Urinary bladder (tissue), 4 donors: ENCODE measurements around the gene TRPM2. TPM values are rescaled to one million over a fixed set of nuclear protein-coding genes. Genes with fewer than 3 reads are reported as not detected.
"Not testable (repeated sequence)": the region's sequence is repeated elsewhere in the genome, so short reads cannot be mapped to it uniquely, and the experiment has no call there.

Experiments used
- DNase-seq: peaks from one replicate; pipeline ENCODE4 v3.0.0-alpha.2; 2015; ENCODE audit errors: extremely low spot score
- H3K27ac ChIP-seq: one replicate; pipeline ENCODE4 v1.5.1; 2013; ENCODE audit warnings: low read depth, mild to moderate bottlenecking, moderate library complexity
- H3K36me3 ChIP-seq: one replicate; pipeline ENCODE4 v1.6.1; 2013; ENCODE audit warnings: mild to moderate bottlenecking, moderate library complexity; ENCODE audit not compliant: insufficient read depth
- H3K4me1 ChIP-seq: one replicate; pipeline ENCODE4 v1.6.1; 2013; ENCODE audit warnings: mild to moderate bottlenecking, moderate library complexity; ENCODE audit not compliant: insufficient read depth
- H3K4me3 ChIP-seq: one replicate; pipeline ENCODE4 v1.5.1; 2013; ENCODE audit warnings: low read depth, low read length
- WGBS: extraction: QIAGEN DNeasy Blood & Tissue Kit; methylation state at CpG from one replicate; pipeline ENCODE4 v1.1.7; 2013; 5-methylcytosine and 5-hydroxymethylcytosine counted together
- polyA plus RNA-seq: library from polyadenylated mRNA; stranded (reverse); fragments of 200-250 nt; gene quantifications from one replicate; pipeline ENCODE4 v1.2.3, GENCODE V29; 2013
- total RNA-seq: library from RNA; depleted of rRNA; stranded (reverse); fragments of >200 nt; gene quantifications from one replicate; pipeline ENCODE4 v1.2.3, GENCODE V29; 2014
- donor health status: healthy with polysubstance abuse.
- donor health status: healthy.

TRPM2 gene
- total and polyA plus RNA-seq, 2 donors: 1.2 to 3.3 TPM

- WGBS: 88% methylated on average over 1 of the region's 1 CpG
- no peak for DNase-seq
- no peaks in the 10 kb centered on the region for H3K36me3 ChIP-seq
- no peak overlapping the region for H3K4me3 ChIP-seq
- no peaks in the 10 kb centered on the region for H3K4me1 ChIP-seq
- no peak overlapping the region for H3K27ac ChIP-seq
Observed at GRCh38 chr21:44389335-44389734, 35.9 kb downstream of the TRPM2 start.

- no peaks in the 10 kb centered on the region for H3K36me3 ChIP-seq
- no peak for DNase-seq
- WGBS: 90% methylated on average over 8 of the region's 8 CpGs
- no peak overlapping the region for H3K27ac ChIP-seq
- no peak overlapping the region for H3K4me3 ChIP-seq
- no peaks in the 10 kb centered on the region for H3K4me1 ChIP-seq
Observed at GRCh38 chr21:44390886-44391285, 37.5 kb downstream of the TRPM2 start.

GRCh38 chr21:44391345-44392091 lies 38.1 kb downstream of the TRPM2 start:
- Histone ChIP-seq H3K4me1 (no peaks in the 10 kb centered on the region), H3K36me3 (no peaks in the 10 kb centered on the region), H3K4me3 (no peak overlapping the region), H3K27ac (no peak overlapping the region)
- DNase-seq: no peak
- 52% methylated on average over 34 of the region's 34 CpGs for WGBS

GRCh38 chr21:44392185-44392584 lies 38.8 kb downstream of the TRPM2 start:
- H3K4me3 ChIP-seq: no peak overlapping the region
- no peaks in the 10 kb centered on the region for H3K4me1 ChIP-seq
- no peak overlapping the region for H3K27ac ChIP-seq
- DNase-seq: no peak
- 90% methylated on average over 6 of the region's 6 CpGs for WGBS
- no peaks in the 10 kb centered on the region for H3K36me3 ChIP-seq

- DNase-seq: no peak
- 80% methylated on average over 2 of the region's 2 CpGs for WGBS
- Histone ChIP-seq H3K27ac (no peak overlapping the region), H3K36me3 (no peaks in the 10 kb centered on the region), H3K4me1 (no peaks in the 10 kb centered on the region), H3K4me3 (no peak overlapping the region)
Observed at GRCh38 chr21:44392916-44393315, 39.5 kb downstream of the TRPM2 start.

- DNase-seq: no peak
- WGBS: 68% methylated on average over 5 of the region's 5 CpGs
- Histone ChIP-seq H3K4me3 (no peak overlapping the region), H3K27ac (no peak overlapping the region), H3K4me1 (no peaks in the 10 kb centered on the region), H3K36me3 (no peaks in the 10 kb centered on the region)
Observed at GRCh38 chr21:44394733-44395132, 41.3 kb downstream of the TRPM2 start.

GRCh38 chr21:44395260-44395659 lies 41.8 kb downstream of the TRPM2 start:
- Histone ChIP-seq H3K36me3 (no peaks in the 10 kb centered on the region), H3K27ac (no peak overlapping the region), H3K4me3 (no peak overlapping the region), H3K4me1 (no peaks in the 10 kb centered on the region)
- 69% methylated on average over 11 of the region's 11 CpGs for WGBS
- DNase-seq: no peak

- not testable (repeated sequence) for H3K36me3 ChIP-seq, H3K27ac ChIP-seq, H3K4me3 ChIP-seq, H3K4me1 ChIP-seq, DNase-seq
- 92% methylated on average over 6 of the region's 6 CpGs for WGBS
Observed at GRCh38 chr21:44396803-44397202, 43.4 kb downstream of the TRPM2 start.

GRCh38 chr21:44397431-44398031 lies 44.1 kb downstream of the TRPM2 start:
- 84% methylated on average over 22 of the region's 22 CpGs for WGBS
- no peak for DNase-seq
- Histone ChIP-seq H3K36me3 (no peaks in the 10 kb centered on the region), H3K4me3 (no peak overlapping the region), H3K4me1 (no peaks in the 10 kb centered on the region), H3K27ac (no peak overlapping the region)

- Histone ChIP-seq H3K4me1 (no peaks in the 10 kb centered on the region), H3K4me3 (no peak overlapping the region), H3K27ac (no peak overlapping the region), H3K36me3 (no peaks in the 10 kb centered on the region)
- no peak for DNase-seq
- 81% methylated on average over 9 of the region's 9 CpGs for WGBS
Observed at GRCh38 chr21:44398499-44398898, 45.1 kb downstream of the TRPM2 start.

- no peak for DNase-seq
- Histone ChIP-seq H3K4me1 (no peaks in the 10 kb centered on the region), H3K27ac (no peak overlapping the region), H3K36me3 (no peaks in the 10 kb centered on the region), H3K4me3 (no peak overlapping the region)
- WGBS: 81% methylated on average over 33 of the region's 33 CpGs
Observed at GRCh38 chr21:44399151-44399954, 45.9 kb downstream of the TRPM2 start.

GRCh38 chr21:44399955-44400790 lies 46.8 kb downstream of the TRPM2 start:
- Histone ChIP-seq H3K27ac (no peak overlapping the region), H3K4me1 (no peaks in the 10 kb centered on the region), H3K4me3 (no peak overlapping the region), H3K36me3 (no peaks in the 10 kb centered on the region)
- WGBS: 85% methylated on average over 25 of the region's 25 CpGs
- DNase-seq: no peak

- 65% methylated on average over 14 of the region's 14 CpGs for WGBS
- no peak for DNase-seq
- no peaks in the 10 kb centered on the region for H3K36me3 ChIP-seq
- no peak overlapping the region for H3K27ac ChIP-seq
- H3K4me1 ChIP-seq: no peaks in the 10 kb centered on the region
- no peak overlapping the region for H3K4me3 ChIP-seq
Observed at GRCh38 chr21:44400791-44401385, 47.5 kb downstream of the TRPM2 start.
